Measurements from ENCODE around the gene PLTP. TPM values are rescaled to one million over a fixed set of nuclear protein-coding genes. Genes with fewer than 3 reads are reported as not detected.
A peak's percentile ranks its signal among the peaks of the same experiment; 100 is the strongest.
"Not testable (repeated sequence)": the region's sequence is repeated elsewhere in the genome, so short reads cannot be mapped to it uniquely, and the experiment has no call there.

PLTP gene
- total RNA-seq, 1 experiment from 2014 or later, result 15.6 TPM

- Histone ChIP-seq H3K36me3 (peaks cover 16% of the 10 kb centered on the region), H3K4me3 (no peak overlapping the region), H3K27ac (no peak overlapping the region), H3K4me1 (peaks cover 10% of the 10 kb centered on the region; the same call in 1 of the 2 replicates), H3K27me3 (no peaks in the 10 kb centered on the region), H3K9me3 (replicated peaks) (no peaks in the 10 kb centered on the region)
- DNase-seq, result no peak
Observed at GRCh38 chr20:45902199-45902701, 9.7 kb downstream of the PLTP start.

- not testable (repeated sequence) for H3K9me3 ChIP-seq (replicated peaks); H3K4me3 ChIP-seq; H3K27me3 ChIP-seq; H3K27ac ChIP-seq; H3K4me1 ChIP-seq; DNase-seq
- peaks cover 24% of the 10 kb centered on the region for H3K36me3 ChIP-seq
Observed at GRCh38 chr20:45901332-45901731, 10.6 kb downstream of the PLTP start.

- no peak overlapping the region for H3K4me3 ChIP-seq
- H3K9me3 ChIP-seq (replicated peaks), result no peaks in the 10 kb centered on the region
- DNase-seq, result no peak
- peaks cover 20% of the 10 kb centered on the region for H3K4me1 ChIP-seq
- H3K27me3 ChIP-seq, result no peaks in the 10 kb centered on the region
- no peak overlapping the region for H3K27ac ChIP-seq
- peaks cover 35% of the 10 kb centered on the region for H3K36me3 ChIP-seq
Observed at GRCh38 chr20:45899046-45899835, 12.7 kb downstream of the PLTP start.

- Histone ChIP-seq H3K9me3 (replicated peaks) (no peaks in the 10 kb centered on the region), H3K4me3 (no peak overlapping the region), H3K27ac (no peak overlapping the region), H3K36me3 (peaks cover 38% of the 10 kb centered on the region), H3K4me1 (peaks cover 29% of the 10 kb centered on the region), H3K27me3 (no peaks in the 10 kb centered on the region)
- no peak for DNase-seq
Observed at GRCh38 chr20:45898285-45898684, 13.7 kb downstream of the PLTP start.

- Histone ChIP-seq H3K36me3 (peaks cover 38% of the 10 kb centered on the region), H3K27ac (no peak overlapping the region), H3K9me3 (replicated peaks) (no peaks in the 10 kb centered on the region), H3K27me3 (no peaks in the 10 kb centered on the region), H3K4me3 (no peak overlapping the region), H3K4me1 (peaks cover 35% of the 10 kb centered on the region)
- no peak for DNase-seq
Observed at GRCh38 chr20:45897692-45898091, 14.3 kb downstream of the PLTP start.

- Histone ChIP-seq H3K4me1 (peaks cover 32% of the 10 kb centered on the region), H3K4me3 (no peak overlapping the region), H3K27ac (no peak overlapping the region), H3K9me3 (replicated peaks) (no peaks in the 10 kb centered on the region), H3K27me3 (no peaks in the 10 kb centered on the region), H3K36me3 (peaks cover 38% of the 10 kb centered on the region)
- DNase-seq, result no peak
Observed at GRCh38 chr20:45897289-45897688, 14.7 kb downstream of the PLTP start.

GRCh38 chr20:45896641-45897161 lies 15.3 kb downstream of the PLTP start:
- no peaks in the 10 kb centered on the region for H3K9me3 ChIP-seq (replicated peaks)
- peaks cover 35% of the 10 kb centered on the region for H3K36me3 ChIP-seq
- no peak overlapping the region for H3K4me3 ChIP-seq
- no peak overlapping the region for H3K27ac ChIP-seq
- peaks cover 34% of the 10 kb centered on the region for H3K4me1 ChIP-seq
- H3K27me3 ChIP-seq, result no peaks in the 10 kb centered on the region
- DNase-seq, result no peak

GRCh38 chr20:45894797-45895196 lies 17.2 kb downstream of the PLTP start:
- peaks cover 35% of the 10 kb centered on the region for H3K4me1 ChIP-seq
- H3K9me3 ChIP-seq (replicated peaks), result no peaks in the 10 kb centered on the region
- H3K36me3 ChIP-seq, result peaks cover 25% of the 10 kb centered on the region
- peak overlapping the region; percentile 80 for H3K27ac ChIP-seq
- no peaks in the 10 kb centered on the region for H3K27me3 ChIP-seq
- H3K4me3 ChIP-seq, result no peak overlapping the region
- DNase-seq, result peak; percentile 68 to 73

GRCh38 chr20:45893831-45894230 lies 18.1 kb downstream of the PLTP start:
- Histone ChIP-seq H3K9me3 (replicated peaks) (no peaks in the 10 kb centered on the region), H3K27me3 (no peaks in the 10 kb centered on the region), H3K36me3 (peaks cover 23% of the 10 kb centered on the region), H3K4me3 (no peak overlapping the region), H3K4me1 (peaks cover 35% of the 10 kb centered on the region), H3K27ac (peak overlapping the region; percentile 80)
- DNase-seq, result peak; percentile 83 to 85

GRCh38 chr20:45892828-45893500 lies 19.0 kb downstream of the PLTP start:
- no peaks in the 10 kb centered on the region for H3K27me3 ChIP-seq
- H3K4me3 ChIP-seq, result no peak overlapping the region
- no peaks in the 10 kb centered on the region for H3K9me3 ChIP-seq (replicated peaks)
- H3K36me3 ChIP-seq, result peaks cover 22% of the 10 kb centered on the region
- DNase-seq, result no peak
- H3K27ac ChIP-seq, result peak overlapping the region; percentile 80
- H3K4me1 ChIP-seq, result peaks cover 35% of the 10 kb centered on the region

- Histone ChIP-seq H3K27ac (peak overlapping the region; percentile 84; the same call in 1 of the 2 replicates), H3K9me3 (replicated peaks) (no peaks in the 10 kb centered on the region), H3K4me1 (peaks cover 35% of the 10 kb centered on the region), H3K27me3 (no peaks in the 10 kb centered on the region), H3K4me3 (peak overlapping the region; percentile 89), H3K36me3 (peaks cover 25% of the 10 kb centered on the region)
- DNase-seq, result peak in 1 of 2 experiments; percentile 22
Observed at GRCh38 chr20:45892049-45892825, 19.7 kb downstream of the PLTP start.

- peaks cover 35% of the 10 kb centered on the region for H3K4me1 ChIP-seq
- peaks cover 18% of the 10 kb centered on the region for H3K36me3 ChIP-seq
- peak within 1 kb of the TSS; percentile 84 for H3K27ac ChIP-seq
- no peaks in the 10 kb centered on the region for H3K27me3 ChIP-seq
- peak within 1 kb of the TSS; percentile 89 for H3K4me3 ChIP-seq
- DNase-seq, result peak; percentile 98 to 99
- no peaks in the 10 kb centered on the region for H3K9me3 ChIP-seq (replicated peaks)
Observed at GRCh38 chr20:45890985-45891983, 20.7 kb downstream of the PLTP start, which contains the start of the genes CTSA and NEURL2. TSS of gene CTSA (plus strand) at chr20:45891335. CDS start at chr20:45891569, 234 bp downstream. TSS of gene NEURL2 (minus strand) at chr20:45891208. CDS start at chr20:45890991, 217 bp downstream.
